ENCODE results near the gene RPS4Y2.

RPS4Y2 gene

DNA sequence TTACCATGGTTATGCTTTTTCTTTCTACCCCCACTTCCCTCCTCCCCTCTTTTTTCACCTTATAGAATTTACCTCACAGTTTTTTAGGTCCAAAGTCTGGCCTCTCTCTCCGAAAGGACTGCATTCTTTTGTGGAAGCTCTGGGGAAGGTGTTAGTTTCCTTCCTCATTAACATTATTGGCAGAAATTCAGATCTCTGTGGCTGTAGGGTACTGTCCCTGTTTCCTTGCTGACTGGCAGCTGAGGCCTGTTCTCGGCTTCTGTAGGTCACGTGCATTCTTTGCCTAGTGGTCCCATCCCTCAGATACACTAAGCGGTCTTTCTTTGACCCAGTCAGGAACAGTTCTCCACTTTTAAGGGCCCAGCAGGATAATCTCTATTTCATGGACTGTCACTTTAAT lies 25.5 kb downstream of the RPS4Y2 start:
- TF ChIP-seq, protein P1, sequence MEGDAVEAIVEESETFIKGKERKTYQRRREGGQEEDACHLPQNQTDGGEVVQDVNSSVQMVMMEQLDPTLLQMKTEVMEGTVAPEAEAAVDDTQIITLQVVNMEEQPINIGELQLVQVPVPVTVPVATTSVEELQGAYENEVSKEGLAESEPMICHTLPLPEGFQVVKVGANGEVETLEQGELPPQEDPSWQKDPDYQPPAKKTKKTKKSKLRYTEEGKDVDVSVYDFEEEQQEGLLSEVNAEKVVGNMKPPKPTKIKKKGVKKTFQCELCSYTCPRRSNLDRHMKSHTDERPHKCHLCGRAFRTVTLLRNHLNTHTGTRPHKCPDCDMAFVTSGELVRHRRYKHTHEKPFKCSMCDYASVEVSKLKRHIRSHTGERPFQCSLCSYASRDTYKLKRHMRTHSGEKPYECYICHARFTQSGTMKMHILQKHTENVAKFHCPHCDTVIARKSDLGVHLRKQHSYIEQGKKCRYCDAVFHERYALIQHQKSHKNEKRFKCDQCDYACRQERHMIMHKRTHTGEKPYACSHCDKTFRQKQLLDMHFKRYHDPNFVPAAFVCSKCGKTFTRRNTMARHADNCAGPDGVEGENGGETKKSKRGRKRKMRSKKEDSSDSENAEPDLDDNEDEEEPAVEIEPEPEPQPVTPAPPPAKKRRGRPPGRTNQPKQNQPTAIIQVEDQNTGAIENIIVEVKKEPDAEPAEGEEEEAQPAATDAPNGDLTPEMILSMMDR (IDR thresholded peaks at IDR 0.05; ENCODE audit: control insufficient read depth, extremely low read depth, insufficient read depth) = no peak
- DNase-seq (ENCODE audit: low read depth) = no peak
- H3K4me3 ChIP-seq (ENCODE audit: low read depth, low read length) = no peak overlapping the region

DNA sequence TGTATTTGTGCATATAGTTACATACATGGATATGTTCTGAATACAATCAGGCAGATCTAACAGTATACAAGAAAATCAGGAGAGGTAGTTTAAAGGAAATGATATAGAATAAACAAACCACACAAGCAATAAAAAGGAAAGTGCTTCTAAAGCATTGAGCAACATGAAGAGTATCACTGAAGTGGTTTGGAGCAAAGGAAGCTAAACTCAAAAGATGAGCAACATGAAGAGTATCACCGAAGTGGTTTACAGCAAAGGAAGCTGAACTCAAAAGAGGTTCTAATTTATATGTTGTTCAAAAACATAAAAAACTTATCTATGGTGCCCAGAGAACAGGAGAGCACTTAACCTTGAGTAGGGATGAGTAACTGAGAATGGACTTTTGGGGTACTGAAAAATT lies 29.1 kb downstream of the RPS4Y2 start:
- TF ChIP-seq, protein P1 (IDR thresholded peaks at IDR 0.05; ENCODE audit: control insufficient read depth, extremely low read depth, insufficient read depth) = no peak
- no peak for DNase-seq (ENCODE audit: low read depth)
- H3K4me3 ChIP-seq (ENCODE audit: low read depth, low read length) = no peak overlapping the region

DNA sequence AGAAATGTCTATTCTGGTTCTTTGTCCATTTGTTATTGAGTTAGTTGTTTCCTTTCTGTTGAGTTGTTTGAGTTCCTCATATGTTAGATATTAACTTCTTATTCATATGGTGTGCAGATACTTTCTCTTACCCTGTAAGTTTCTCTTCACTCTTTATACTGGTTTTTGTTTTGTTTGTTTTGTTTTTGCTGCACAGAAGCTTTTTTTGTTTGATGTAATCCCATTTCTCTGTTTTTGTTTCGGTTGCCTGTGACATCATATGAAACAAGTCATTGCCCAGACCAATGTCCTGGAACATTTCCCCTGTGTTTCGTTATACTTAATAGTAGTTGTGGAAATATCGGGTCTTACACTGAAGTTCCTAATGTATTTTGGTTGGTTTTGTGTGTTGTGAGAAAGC lies 31.2 kb downstream of the RPS4Y2 start:
- DNase-seq (ENCODE audit: low read depth) = no peak
- H3K4me3 ChIP-seq (ENCODE audit: low read depth, low read length) = no peak overlapping the region
- TF ChIP-seq, protein P1 (IDR thresholded peaks at IDR 0.05; ENCODE audit: control insufficient read depth, extremely low read depth, insufficient read depth) = no peak

DNA sequence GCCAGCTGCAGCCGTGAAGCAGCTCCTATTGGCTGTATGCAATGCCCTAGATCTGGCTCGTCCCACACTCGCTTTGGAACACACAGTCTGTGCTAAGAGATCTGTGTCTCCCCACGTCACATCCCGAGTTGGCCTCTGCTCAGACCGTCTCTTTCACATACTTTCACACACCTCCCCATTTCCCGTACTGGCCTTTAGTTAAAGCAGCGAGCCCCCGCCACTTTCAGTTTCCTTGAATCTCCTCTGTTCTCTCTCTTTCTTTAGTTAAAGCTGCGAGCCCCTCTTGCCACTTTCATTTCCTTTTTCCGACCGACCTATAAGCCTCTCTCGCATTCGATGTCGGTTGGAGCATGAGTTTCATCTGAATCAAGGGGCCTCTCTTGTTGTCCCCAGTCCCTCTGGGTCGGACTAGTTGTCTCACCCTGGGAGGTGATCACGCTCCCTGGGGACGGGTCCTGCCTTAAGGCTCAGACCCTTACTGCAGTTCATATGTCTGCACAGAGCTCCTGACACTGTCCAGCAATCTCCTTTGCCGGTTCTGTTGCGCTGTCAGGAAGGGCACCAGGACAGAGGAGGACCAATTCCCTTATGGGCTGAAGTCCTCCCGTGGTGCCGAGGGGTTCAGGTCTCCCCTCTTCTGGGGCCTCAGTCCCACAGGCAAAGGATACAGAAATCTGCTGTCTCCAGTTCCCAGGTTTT lies 42.6 kb downstream of the RPS4Y2 start:
- DNase-seq (ENCODE audit: low read depth) = no peak
- TF ChIP-seq, protein P1 (IDR thresholded peaks at IDR 0.05; ENCODE audit: control insufficient read depth, extremely low read depth, insufficient read depth) = no peak
- H3K4me3 ChIP-seq (ENCODE audit: low read depth, low read length) = no peak overlapping the region

- H3K4me3 ChIP-seq (ENCODE audit: low read depth, low read length) = no peak overlapping the region
- TF ChIP-seq, protein P1 (IDR thresholded peaks at IDR 0.05; ENCODE audit: control insufficient read depth, extremely low read depth, insufficient read depth) = no peak
- DNase-seq (ENCODE audit: low read depth) = no peak
Measured at GRCh38 chrY:20802659-20803058, 46.8 kb downstream of the RPS4Y2 start.

DNA sequence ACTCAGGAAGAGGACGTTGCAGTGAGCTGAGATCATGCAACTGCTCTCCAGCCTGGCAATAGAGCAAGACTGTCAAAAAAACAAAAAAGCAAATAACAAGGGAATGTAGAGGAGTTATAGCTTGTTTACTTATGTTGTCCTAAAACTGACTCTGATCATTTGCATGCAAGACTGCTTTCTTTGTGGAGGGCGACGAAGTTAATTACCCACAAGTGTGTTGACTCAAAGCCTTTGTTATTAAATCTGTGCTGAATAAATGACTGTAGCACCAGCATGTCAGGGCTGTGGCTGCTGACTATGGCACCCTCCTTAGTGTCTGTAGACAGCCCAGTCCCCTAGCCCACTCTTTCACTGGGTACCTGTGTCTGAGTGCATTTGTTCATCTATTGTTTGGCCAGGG lies 50.3 kb downstream of the RPS4Y2 start:
- H3K4me3 ChIP-seq (ENCODE audit: low read depth, low read length) = no peak overlapping the region
- TF ChIP-seq, protein P1 (IDR thresholded peaks at IDR 0.05; ENCODE audit: control insufficient read depth, extremely low read depth, insufficient read depth) = no peak
- DNase-seq (ENCODE audit: low read depth) = no peak

GRCh38 chrY:20813459-20813858 lies 57.6 kb downstream of the RPS4Y2 start:
- TF ChIP-seq, protein P1 (IDR thresholded peaks at IDR 0.05; ENCODE audit: control insufficient read depth, extremely low read depth, insufficient read depth) = no peak
- H3K4me3 ChIP-seq (ENCODE audit: low read depth, low read length) = no peak overlapping the region
- DNase-seq (ENCODE audit: low read depth) = no peak
